Right hindlimb (tissue), 1 donor: ENCODE results near the gene FOXL3.
A peak's percentile ranks its signal among the peaks of the same experiment; 100 is the strongest.
"Not testable (repeated sequence)": the region's sequence is repeated elsewhere in the genome, so short reads cannot be mapped to it uniquely, and the experiment has no call there.

Source experiments
- DNase-seq: peaks from one replicate; pipeline ENCODE4 v3.0.0-alpha.2; 2018

The FOXL3 gene

DNA sequence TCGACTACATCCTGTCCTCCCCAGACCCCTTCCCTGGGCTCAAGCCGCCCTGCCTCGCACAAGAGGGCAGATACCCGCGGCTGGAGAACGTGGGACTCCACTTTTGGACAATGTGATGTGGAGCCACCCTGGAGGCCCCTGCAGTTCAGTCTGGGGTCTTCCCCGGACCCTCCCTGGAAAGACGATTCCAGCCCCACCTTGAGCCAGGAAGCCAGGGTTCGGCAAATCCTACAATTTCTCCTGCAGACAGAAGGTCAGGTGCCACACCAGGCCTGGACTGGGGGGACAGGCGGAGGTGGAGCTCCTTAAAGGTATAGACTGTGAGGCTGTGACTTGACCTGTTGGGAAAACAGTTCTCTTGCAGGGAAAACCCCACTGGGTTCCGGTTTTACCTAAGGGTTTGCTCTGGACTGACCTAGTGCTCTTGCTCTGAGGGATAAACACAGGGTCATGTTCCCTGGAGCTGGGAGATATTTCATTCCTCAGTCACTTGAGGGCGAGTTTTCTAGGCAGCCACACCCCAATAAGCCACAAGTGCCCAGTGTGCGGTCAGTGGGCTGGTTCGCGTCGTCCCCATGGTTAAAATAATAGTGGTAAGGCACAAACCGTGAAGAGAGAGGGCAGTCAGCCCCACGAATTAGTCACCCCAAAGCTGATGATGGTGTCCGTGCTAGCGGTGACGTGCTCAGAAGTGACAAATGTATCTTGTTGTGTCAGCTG, 1.6 kb downstream of the FOXL3 start:
- no peak for DNase-seq

- no peak for DNase-seq
Measured at GRCh38 chr7:292226-292625, 2.3 kb downstream of the FOXL3 start.

DNA sequence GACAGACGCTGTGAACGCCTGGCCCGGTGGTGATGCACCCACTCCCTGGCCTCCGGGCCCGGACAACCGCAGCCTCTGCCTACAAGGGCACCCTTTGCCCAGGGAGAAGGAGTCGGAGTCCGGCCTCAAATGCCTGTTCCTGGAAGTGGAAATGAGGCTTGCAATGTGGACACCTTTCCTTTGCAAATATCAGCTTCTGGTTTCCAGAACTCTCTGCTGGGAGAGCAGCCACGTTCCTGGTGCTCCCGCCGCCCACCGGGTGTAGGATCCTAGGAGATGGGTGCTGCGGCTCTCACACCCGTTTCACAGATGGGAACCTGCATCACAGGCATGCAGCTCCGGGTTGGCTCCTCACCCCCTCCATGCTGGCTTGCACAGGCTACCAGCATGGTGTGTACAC, 2.9 kb downstream of the FOXL3 start:
- no peak for DNase-seq

DNA sequence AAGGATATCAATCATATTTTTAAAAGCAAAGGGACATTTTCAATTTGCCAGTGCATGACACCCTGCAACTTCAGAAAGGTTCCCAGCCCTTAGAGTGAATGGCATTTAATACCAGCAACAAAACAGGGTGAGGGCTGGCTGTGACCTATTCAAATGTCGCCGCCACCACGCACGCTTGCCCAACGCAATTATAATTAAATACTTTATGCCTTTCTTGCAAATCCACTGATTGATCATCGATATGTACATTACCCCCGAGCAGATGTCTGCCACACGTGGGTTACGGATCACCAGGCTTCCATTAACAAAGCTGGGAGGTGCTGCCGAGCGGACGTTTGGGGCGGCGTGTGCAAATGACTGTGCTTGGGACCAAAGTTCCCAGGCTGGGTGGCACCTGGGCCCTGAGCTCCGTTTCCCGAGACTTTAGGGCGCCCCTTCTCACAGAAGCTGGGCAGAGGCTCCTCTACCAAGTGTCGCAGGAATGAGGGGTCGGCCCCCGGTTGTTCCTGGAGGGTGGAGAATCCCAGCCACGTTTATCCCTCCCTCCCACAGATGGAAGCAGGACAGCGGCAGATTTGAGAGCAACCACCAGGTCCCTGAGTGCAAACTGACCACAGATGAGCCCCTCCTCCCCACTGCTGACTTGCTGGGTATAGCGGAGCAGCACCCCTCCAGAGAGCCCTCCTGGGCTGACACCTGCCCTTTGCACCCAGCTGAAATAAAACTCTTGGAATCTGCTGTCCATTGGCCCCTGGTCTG, 3.9 kb downstream of the FOXL3 start:
- DNase-seq, result no peak

- no peak for DNase-seq
Measured at GRCh38 chr7:294440-295154, 4.6 kb downstream of the FOXL3 start.

- DNase-seq, result peak; percentile 43
Measured at GRCh38 chr7:295155-296154, 5.5 kb downstream of the FOXL3 start.

DNA sequence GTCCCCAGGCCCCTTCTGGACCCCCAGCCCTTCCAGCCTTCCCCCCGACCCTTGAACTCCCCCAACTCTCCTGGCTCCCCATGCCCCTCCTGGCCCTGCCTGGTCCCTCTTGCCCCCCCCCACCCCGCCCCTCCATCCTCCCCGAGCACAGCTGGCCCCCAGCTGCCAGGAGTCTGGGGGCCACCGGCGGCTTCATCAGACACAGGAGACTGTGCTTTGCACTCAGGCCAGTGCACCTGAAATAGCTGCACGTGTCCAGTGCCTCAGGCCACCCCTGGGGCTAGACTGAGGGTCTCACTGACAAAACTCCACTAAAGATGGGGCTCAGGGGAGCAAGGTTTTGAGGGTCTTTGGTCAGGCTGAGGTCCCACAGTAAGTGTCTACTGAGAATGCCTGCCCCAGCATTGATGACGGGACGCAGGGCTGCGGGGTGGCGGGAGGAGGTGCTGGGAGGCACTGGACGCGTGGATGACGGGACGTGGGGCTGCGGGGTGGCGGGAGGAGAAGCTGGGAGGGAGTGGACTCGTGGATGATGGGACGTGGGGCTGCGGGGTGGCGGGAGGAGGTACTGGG, 6.5 kb downstream of the FOXL3 start:
- DNase-seq, result no peak

DNA sequence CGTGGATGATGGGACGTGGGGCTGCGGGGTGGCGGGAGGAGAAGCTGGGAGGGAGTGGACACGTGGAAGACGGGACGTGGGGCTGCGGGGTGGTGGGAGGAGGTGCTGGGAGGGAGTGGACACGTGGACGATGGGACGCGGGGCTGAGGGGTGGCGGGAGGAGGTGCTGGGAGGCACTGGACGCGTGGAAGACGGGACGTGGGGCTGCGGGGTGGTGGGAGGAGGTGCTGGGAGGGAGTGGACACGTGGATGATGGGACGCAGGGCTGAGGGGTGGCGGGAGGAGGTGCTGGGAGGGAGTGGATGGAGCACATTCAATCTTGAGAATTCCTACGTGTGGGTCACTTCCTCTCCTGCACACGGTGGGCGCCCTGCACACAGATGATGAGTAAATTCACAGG, 7.2 kb downstream of the FOXL3 start:
- not testable (repeated sequence) for DNase-seq

DNA sequence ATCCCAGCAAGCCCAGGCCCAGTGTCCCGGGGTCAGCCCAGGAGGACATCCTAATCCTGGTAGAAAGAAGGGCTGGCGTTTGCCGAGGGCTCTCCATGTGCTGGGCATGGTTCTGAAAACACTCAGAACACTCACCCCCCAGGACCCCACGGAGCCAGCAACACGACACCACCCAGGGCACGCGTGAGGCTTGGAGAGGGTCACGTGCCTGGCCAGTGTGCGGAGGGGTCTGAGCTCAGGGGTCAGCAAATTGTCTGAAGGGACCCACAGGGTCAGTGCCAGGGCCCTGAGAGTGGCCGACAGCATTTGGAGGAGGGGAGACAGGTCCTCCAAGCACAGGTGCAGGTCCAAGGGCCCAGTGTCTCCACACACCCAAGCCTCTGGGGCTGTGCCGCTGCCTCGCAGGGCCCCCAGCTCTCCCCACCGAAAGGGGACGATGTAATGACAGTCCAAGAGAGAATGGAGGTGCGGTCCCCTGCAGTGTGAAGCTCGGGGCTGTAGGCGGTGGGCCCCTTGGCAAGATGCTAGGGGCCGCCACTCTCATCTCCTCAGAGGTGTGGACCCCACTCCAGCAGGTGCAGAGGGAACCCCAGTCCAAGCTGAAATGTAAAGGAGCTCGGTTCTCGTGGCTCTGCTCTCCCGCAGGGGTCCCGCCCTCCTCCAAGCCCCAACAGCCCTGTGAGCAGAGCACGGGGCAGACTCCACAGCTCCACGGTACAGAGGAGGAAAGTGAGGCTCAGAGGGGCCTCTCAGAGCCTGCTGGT, 7.8 kb downstream of the FOXL3 start:
- no peak for DNase-seq

- DNase-seq, result no peak
Measured at GRCh38 chr7:298375-298702, 8.4 kb downstream of the FOXL3 start.

GRCh38 chr7:298743-299142, 8.8 kb downstream of the FOXL3 start:
- no peak for DNase-seq

DNA sequence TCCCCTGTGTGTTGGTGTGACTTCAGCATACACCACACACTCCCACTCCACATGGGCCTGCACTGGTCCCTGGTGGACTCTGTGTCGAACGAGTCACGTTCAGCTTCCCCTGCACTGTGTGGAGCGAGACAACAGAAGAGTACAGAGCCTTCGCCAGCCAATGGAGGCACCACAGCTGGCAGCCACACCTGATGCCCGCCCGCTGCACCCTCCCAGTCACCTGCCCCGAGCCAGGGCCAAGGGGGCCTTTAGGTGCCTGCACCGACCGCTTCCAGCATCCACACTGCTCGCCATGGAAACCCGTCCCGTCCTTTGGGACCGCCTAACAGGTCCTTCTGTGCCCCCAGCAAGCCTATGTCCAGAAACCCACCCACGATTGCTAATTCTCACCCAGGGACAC, 9.2 kb downstream of the FOXL3 start:
- DNase-seq, result no peak

DNA sequence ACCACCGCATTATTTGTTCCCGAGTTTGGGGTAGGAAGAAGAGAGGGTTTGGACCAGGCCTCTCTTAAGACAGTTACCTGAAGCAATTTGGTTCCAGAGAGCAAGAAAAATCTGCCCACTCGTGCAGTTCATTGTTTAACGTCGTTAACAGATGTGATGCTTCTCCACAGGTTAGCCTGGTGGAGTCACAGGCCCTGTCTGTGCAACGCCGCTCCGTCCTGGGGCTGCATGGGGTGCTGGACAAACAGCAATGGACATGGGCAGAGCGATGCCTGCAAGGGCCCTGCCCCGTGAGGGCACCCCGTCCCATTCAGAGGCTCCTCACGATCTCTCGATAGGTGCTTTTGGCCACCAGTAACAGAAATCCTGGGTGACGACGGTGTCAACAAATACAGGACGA, 9.7 kb downstream of the FOXL3 start:
- no peak for DNase-seq

- no peak for DNase-seq
Measured at GRCh38 chr7:300048-300447, 10.1 kb downstream of the FOXL3 start.

DNA sequence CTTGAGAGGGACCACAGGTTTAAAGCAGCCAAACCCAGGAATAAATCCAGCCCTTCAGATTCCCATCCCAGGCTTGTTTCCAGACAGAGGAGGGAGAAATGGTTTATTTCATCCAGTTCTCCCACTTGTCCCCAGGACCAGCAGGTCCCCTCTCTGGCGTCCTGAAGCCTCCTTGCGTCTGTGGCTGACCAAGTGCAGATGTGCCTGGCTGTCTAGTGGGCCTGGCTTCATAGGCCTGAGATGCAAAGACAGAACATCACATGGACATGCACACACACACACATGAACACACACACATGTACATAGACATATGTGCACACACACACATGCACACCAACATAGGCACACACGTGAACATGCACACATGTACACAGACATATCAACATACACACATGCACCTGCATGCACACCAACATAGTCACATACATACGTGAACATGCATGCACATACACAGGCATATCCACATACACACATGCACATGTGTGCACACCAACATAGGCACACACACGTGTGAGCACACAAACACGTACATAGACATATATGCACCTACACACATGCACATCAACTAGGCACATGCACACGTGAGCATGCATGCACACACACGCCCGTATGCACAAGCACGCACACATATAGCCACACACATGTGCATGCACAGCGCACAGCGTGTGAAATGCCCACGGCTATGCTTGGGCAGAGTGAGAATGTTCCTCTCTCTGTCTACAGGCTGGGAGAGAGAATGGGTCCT, 10.7 kb downstream of the FOXL3 start:
- no peak for DNase-seq

- no peak for DNase-seq
Measured at GRCh38 chr7:301291-302053, 11.5 kb downstream of the FOXL3 start.

GRCh38 chr7:302054-302992, 12.4 kb downstream of the FOXL3 start:
- no peak for DNase-seq

- DNase-seq, result no peak
Measured at GRCh38 chr7:303425-303824, 13.5 kb downstream of the FOXL3 start.
